Suppressor macrophage treated with lipopolysaccharide for 4 hours (primary cell): Measurements from ENCODE around the gene CCSER1.
"Not testable (repeated sequence)": the region's sequence is repeated elsewhere in the genome, so short reads cannot be mapped to it uniquely, and the experiment has no call there.

Experiments used
- DNase-seq: peaks from one replicate; pipeline ENCODE4 v3.0.0-alpha.2; 2020

CCSER1 gene

GRCh38 chr4:91319556-91320268, 1192.5 kb downstream of the CCSER1 start:
- DNase-seq: no peak

DNA sequence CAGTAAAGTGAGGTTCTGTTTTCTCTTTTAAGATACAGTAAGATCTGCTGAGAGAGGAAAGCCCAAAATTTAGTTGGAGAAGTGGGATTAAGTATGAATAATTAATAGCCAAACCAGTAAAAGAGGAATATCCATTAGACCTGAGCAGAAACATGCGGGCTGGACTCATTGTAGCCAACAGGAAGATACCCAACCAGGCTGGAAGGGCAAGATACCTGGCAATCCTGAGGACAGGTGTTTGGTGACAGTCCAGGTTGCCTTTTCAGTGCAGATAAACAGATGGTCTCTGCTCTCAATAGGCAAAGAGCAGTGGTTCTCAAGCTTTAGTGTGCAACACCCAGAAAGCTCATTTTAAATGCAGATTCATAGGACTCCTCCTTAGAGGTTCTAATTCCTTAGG, 1195.8 kb downstream of the CCSER1 start:
- DNase-seq: no peak

GRCh38 chr4:91325495-91325894, 1198.3 kb downstream of the CCSER1 start:
- no peak for DNase-seq

DNA sequence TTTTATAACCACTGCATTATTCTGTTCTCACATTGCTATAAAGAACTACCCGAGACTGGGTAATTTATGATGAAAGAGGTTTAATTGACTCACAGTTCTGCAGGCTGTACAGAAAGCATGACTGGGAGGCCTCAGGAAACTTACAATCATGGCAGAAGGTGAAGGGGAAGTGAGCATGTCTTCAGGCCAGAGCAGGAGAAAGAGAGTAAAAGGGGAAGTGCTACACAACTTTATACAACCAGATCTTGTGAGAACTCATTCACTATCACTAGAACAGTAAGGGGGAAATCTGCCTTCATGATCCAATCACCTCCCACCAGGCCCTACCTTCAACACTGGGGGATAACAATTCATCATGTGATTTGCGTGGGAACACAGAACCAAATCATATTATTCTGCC, 1199.0 kb downstream of the CCSER1 start:
- not testable (repeated sequence) for DNase-seq

DNA sequence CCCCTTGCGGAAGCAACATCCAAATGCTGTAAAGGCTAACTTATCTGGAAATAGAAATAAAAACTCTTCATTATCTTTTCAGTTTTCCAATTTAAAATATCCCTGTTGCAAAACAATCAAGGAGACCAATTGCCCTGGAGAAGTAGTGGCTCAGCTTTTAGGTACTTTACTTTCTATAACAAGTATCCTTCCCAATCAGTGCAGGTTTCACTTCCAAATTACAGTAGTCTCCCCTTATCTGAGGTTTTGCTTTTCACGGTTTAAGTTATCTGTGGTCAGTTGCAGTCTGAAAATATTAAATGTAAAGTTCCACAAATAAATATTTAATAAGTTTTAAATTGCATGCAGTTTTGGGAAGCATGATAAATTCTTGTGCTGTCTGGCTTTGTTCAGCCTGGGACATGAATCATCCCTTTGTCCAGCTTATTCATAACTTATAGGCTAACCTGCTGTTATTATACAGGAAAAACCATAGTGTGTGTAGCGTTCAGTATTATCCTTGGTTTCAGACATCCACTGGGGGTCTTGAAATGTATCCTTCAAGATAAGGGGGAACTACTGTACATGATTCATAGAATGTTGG, 1203.5 kb downstream of the CCSER1 start:
- no peak for DNase-seq

DNA sequence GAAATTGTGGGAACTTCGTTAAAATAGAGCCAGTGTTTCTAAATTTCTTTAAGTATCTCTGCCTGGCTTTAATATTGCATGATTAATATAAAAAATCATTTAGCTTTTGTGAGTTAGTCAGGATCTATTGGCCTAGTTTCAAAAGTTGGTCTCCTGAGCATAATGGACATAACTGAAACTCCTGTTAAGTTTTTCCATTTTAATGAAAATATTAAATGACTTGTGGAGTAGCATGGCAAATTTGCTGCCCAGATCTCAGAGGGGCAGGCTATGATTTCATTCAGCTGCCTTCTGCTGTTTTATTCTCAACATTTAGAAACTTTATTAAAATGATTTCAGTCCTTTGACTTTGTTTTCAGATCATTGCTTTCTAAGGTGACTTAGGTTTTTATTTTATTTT, 1213.6 kb downstream of the CCSER1 start:
- no peak for DNase-seq

DNA sequence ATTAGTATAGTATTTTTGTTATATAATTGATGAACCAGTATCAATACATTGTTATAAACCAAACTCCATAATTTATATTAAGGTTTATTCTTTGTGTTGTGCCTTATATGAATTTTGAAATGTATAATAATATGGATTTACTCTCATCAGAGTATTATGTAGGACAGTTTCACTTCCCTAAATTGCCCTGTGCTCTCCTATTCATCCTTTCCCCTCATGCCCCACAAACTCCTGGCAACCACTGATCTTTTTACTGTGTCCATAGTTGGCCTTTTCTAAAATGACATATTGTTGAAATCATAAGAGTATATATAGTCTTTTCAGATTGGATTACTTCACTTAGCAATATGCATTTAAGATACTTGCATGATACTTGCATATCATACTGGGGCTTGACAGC, 1218.4 kb downstream of the CCSER1 start:
- no peak for DNase-seq

DNA sequence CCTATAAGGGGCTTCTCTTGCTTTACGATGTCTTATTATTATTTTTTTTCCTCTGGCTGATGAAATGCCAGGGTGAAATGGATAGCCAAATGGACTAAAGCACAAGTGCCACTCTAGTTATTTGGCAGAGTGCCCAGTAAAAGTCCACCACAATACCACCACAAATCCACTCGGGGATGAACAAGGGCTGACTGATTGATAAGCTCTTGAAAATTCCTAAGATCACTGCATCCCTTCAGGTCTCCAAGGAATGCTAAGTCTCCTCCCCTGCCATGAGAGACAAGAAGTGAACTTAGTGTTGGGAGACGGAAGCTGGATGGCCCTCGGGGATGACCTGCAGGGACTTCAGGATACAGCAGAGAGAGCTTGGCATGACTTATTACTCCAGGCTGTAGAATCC, 1229.3 kb downstream of the CCSER1 start:
- DNase-seq: not testable (repeated sequence)

- DNase-seq: not testable (repeated sequence)
These were observed 1230.8 kb downstream of the CCSER1 start for GRCh38 chr4:91358016-91358415.

DNA sequence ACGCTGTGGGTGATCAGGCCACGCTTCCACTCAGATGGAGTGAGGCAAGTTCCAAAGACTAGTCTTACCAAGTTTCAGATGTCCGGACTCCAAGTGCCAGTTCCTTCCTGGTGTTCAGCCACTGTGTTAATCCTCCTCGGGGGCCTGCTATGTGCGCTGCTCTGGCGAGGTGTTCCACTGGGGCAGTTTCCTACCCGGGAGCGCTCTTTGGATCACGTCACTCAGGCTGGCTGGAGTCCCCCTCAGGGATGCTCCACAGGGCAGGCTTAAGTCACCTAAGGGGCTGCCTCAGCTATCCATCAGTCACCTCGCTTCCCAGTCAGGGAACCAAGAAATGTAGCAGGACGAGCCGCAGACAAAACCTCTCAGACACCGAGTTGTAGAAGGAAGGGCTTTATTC, 1231.4 kb downstream of the CCSER1 start:
- DNase-seq: not testable (repeated sequence)

DNA sequence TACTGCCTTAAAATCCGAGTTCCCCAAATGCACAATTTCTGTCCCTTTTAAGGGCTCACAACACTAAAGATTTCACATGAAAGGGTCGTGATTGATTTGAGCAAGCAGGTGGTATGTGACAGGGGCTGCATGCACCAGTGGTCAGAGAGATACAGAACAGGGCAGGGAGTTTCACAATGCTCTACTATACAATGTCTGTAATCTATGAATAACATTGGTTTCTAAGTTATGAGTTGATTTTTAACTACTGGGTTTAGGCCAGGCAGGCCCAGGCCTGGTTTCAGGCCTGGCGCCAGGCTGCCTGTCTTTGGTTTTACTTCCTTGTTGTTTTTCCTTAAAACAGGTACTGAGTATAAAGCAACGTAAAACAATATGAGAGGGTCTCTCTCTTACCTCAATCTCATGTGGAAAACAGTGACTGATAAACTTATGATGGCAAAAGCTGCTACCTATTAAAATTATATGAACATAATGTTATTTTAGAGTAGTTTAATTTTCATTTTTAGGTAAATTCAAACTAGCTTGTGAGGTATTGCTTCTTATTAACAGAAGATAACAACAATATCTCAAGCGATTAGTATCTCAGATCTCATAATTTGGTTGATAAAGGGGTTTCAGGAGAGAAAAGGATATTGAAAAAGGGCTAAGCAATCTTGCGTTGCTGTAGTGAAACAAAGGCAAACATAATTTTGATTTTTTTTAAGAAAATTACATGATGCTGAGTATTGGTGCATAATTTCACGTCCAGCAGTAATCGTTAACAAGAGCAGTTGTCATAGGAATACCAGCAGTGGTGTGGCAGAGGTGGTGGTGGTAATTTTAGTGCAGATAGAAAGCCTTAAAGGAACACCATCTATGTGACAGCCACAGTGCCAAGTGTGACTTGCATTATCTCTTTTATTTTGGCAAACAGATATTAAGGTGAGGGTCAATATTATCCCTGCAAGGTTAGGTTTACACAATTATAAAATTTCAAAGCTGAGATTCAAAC, 1232.1 kb downstream of the CCSER1 start:
- no peak for DNase-seq

GRCh38 chr4:91362125-91362524, 1234.9 kb downstream of the CCSER1 start:
- DNase-seq: no peak

DNA sequence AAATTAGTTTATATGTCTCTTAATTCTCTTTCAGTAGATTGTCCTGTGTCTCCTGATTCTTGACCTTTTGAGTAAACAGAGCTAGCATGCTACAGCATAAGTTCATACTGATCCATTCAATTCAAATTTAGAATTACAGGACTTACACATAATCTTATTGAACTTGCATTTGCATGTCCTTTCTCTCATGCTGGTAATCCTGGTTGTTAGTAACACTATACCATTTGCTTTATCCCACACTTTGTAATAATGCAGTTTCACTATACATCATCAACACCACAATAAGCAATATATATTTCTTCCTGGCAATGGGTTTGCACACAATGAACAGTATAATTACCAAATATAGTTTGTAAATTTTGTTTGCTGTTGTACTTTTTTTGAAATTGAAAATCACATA, 1239.4 kb downstream of the CCSER1 start:
- DNase-seq: no peak

- no peak for DNase-seq
These were observed 1241.9 kb downstream of the CCSER1 start for GRCh38 chr4:91369116-91369515.

GRCh38 chr4:91373546-91373945, 1246.4 kb downstream of the CCSER1 start:
- no peak for DNase-seq

- DNase-seq: not testable (repeated sequence)
These were observed 1278.2 kb downstream of the CCSER1 start for GRCh38 chr4:91405431-91405830.

DNA sequence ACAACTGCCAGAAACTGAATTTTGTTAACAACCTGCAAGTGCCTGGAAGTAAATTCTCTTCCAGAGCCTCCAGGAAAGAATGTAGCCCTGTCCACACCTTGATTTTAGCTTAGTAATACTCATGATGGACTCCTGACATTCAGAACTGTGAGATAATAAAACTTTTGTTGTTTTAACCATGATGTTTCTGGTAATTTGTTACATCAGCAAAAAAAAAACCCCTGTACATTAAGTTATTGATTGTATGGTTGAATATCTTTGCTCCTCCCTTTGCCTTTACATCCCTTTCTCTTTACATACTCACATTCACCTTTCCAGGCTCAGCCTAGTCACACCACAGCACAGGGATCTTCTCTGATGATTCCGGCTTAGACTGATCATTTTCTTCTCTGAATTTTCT, 1294.8 kb downstream of the CCSER1 start:
- no peak for DNase-seq

DNA sequence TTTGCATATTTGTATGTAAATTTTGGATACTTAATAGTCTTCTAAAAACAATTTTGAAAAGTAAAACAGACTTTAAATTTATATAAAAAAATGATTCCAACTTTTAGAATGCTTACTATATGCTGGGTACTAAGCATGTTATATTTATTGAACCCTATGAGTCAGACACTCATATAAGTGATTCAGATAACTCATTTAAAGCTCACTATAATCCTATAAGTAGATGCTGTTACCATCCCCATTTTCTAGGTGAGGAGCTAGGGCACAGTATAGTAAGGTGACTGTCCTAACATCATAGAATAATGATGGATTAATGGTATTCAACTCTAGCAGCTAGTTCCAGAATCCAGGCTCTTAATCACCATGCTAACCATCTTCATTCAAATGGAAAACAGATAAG, 1299.5 kb downstream of the CCSER1 start:
- DNase-seq: no peak

GRCh38 chr4:91427171-91427570, 1300.0 kb downstream of the CCSER1 start:
- DNase-seq: no peak

GRCh38 chr4:91434631-91435030, 1307.4 kb downstream of the CCSER1 start:
- no peak for DNase-seq

- no peak for DNase-seq
These were observed 1309.4 kb downstream of the CCSER1 start for GRCh38 chr4:91436556-91436955.

DNA sequence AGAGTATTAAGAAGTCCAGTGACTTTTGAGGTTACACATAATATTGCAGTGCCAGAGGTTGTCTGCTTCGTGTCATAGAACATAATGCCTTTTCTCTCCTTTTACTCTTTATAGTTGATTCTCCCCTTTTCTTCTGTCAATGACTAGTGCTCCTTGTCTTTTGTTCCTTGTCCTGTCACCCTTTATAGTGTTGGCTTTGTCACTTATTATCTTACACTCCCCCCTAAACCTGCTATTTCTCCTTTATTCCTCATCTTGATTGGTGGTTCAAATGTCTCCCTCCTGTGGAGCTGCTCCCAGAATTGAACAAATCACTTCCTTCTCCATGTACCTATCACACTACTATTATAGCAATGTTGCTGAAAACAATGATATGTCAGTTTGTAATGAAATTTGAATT, 1320.0 kb downstream of the CCSER1 start:
- no peak for DNase-seq

- no peak for DNase-seq
These were observed 1321.6 kb downstream of the CCSER1 start for GRCh38 chr4:91448668-91449330.
